ENCODE results near the gene S100A9.
A peak's percentile ranks its signal among the peaks of the same experiment; 100 is the strongest.
"Not testable (repeated sequence)": the region's sequence is repeated elsewhere in the genome, so short reads cannot be mapped to it uniquely, and the experiment has no call there.

S100A9 gene

DNA sequence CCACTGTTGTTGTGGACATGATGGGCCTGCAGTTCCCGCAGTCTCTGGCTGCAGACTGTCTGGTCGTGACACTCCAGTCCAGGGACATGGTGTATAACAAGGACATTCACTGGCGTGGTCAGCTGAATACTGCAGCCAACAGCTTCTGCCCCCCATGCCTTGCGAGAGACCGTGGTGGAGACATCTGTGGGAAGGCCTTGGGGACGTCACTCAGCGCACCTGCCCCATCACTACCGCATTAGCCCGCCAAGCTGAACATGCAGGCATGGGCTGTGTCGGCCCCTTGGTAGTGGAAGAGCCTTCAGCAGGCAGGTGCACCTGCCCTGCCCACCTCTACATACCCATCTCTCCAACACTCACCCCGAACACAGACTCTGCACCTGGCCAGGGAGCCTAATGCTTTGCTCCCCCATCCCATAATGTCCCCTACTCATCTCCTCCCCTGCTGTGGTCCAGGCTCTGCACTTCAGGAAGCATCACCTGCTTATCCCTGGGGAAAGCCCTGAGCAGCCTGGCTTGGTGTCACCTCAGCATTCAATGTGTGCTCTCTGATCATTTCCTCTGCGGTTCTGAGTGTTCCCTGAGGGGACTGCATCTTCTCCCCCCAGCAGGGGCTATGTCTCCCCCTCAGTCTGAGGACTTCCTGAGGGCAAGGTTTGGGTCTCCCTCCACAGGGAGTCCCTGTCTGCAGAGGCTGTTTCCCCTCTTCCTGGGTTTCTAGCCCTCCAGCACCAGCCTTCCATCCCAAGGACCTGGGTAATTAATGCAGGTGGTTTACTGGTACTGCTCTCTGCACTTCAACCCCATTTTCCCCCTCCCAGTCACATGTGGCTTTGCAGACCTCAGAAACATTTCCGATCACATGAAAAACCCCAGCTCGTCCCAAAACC lies 12.2 kb upstream of the S100A9 start:
- DNase-seq, result no peak

DNA sequence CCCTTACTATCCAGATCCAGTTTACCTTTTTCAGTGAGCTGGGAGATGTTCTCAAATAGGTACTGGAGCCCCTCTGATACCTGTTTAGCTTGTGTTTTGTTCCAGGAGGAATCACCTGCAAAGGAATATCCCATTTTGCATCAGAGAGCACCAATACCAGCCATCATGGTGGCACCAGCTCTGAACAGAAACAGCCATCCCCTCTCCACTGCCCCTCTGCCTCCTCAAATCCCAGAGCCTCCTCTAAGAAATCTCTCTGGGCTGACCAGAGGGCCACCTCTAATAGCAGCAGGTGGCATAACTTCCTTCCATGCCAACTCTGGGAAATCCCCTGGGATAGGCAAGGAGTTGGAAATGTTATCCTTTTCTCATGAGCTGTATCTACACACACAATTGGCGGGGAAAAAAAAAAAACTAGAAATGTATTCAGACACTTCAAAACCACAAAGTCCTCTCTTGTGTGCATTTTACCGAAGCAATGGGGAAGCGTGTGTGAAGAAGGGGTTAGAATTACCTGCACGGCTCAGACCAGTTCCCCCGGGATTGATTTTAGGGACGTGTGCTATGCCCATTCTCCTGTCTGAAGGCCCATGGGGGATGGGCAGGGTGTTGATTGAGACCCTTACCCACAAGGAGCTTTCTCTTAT lies 11.5 kb upstream of the S100A9 start:
- DNase-seq, result no peak

DNA sequence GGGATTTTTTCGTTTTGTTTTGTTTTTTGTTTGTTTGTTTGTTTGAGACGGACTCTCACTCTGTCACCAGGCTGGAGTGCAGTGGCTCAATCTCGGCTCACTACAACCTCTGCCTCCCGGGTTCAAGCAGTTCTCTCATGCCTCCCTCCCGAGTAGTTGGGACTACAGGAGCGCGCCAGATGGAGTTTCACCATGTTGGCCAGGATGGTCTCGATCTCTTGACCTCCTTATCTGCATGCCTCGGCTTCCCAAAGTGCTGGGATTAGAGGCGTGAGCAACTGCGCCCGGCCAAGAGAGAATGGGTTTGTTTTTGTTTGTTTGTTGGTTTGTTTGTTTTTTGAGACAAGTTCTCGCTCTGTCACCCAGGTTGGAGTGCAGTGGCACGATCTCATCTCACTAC lies 10.6 kb upstream of the S100A9 start:
- not testable (repeated sequence) for DNase-seq

DNA sequence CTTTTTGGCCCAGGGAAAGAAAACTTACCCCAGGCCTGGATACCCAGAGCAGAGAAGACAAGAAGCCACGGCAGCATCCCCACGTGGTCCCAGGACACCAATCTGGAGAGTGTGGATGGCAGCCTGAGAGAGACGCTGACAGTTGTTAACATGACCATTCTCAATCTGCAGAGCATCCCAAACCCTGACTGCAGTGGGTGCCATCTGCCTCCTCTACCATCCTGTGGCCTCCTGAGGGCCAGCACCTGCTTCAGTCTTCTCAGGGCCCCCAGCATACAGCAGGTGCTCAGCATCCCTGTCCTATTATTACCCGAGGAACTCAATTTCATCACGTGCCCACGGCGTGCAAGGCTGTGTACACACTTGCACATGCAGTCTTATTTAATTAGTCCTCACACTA lies 9.8 kb upstream of the S100A9 start:
- no peak for DNase-seq

DNA sequence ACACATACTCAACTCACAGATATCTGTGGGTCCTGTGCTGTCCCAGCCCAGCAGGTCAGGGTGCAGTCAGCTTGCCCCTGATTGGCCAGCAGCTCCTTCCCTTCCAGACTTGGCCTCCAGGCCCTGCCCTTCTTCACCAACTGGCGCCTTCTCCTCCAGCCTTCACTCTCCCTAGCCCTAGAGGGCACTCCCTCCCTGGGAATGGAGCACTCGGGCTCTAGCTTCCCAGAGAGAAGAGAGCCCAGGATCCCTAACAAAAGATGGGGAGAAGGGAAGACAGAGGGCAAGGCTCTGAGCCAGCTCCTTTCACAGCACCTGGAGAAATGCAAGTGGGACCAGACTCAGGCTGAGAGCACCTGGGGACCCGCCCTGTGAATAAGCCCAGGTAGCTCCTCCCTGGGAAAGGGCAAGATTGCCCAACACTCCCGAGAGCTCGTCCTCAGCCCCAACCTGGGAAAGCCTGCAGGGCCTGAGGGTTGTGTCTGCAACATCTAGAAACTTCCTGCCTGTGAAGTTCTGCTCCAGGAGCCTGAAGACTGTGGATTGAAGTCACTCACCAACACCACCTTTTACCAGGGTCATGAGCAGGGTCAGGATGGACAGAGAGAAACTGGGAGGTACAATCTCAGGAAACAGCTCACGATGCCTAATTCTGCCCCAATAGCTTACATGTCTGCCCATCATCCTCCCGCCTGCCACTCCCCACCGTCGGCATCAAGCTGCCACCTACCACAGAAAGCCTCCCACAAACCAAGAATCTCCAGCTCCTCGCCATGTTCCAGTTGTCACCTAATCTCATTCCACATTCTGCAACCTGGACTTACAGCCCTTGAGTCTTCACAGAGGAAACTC lies 8.9 kb upstream of the S100A9 start, which contains the start of gene PGLYRP4:
Gene PGLYRP4 (minus strand): TSS at position 331 of the 852 bp plus-strand sequence. CDS start 909 bp downstream, outside the sequence.
- no peak for DNase-seq

DNA sequence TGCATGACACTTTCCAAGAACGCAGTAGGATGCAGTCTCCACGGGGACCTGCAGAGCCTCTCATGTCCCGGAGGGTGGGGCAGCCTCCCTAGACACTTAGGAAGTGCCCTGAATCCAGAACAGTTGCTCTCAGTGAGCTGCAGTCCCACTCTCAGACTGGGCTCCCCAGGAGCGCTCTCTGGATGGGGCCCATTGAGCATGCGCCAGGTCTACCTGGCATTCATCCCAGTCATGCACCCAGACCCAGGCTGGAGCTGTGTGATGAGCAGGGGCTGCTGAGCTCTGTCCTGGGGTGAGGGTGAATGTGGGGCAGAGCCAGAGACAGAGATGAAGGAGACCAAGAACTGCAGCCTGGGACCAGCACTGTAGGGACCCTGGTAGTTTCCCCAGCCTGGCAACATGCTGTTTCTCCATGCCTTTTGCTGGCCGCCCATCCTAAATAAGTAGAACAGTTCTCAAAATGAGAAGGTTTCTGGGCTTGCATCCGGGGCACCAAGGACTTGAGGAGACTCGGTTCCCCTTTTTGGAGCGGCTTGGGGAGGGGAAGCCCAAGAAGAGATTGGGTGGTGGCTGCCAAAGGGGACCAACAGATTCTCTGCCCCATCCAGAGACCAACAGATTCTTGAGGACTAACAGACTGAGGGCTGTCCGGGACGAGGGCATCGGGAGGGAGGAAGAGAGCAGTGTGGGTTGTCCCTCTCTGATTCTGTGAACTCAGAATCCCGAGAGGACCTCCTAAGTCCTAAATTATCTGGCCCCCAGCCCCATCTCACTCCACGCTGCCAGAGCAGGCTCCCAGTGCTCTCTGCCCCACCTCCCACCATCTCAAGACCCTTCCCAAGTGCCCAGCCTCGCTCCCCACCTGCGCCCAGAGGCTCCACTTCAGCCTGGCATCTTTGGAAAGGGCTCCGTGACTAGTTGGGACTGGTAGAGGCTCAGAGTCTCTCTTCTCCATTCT lies 8.0 kb upstream of the S100A9 start:
- DNase-seq, result no peak

DNA sequence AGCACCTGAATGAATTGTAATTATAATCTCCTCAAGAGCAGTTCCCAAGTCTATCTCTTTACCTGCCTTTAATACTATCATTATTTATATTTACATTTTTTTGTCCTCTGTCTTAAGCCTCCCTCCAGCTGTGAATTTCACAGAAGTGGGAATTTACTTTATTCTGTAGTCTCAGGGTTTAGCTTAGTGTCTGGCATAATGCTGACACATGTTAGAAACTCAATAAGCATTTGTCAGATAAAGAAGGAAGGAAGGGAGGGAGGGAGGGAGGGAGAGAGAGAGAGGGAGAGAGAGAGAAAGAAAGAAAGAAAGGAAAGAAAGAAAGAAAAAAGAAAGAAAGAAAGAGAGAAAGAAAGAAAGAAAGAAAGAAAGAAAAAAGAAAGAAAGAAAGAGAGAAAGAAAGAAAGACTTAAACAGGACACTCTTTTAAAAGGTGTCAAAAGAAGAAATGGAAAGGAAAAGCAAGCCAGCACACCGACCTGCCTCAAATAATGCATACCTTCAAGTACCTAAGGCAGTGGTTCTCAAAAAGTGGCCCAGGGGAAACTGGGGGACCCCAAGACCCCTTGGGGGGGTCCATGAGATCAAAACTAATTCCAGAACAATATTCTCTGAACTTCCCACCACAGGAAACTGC lies 7.2 kb upstream of the S100A9 start:
- no peak for DNase-seq

DNA sequence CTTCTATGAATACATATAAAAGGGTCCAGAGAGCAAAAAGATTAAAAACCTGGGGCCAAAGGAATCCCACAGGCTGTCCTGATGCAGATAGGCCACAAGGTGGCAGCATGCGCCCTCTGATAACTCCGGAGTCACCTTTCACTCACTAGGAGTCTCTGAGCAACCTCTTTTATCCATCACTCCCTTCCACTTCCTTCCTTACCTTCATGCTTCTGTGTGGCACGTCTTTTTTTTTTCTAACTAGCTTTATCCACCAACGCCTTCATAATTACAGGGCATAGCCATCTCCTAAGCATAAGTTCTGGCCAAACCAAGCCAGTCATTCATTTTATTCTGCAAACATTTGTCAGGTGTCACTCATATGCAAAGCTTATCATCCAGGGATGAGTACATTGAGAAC lies 5.1 kb upstream of the S100A9 start:
- DNase-seq, result peak; percentile 34

DNA sequence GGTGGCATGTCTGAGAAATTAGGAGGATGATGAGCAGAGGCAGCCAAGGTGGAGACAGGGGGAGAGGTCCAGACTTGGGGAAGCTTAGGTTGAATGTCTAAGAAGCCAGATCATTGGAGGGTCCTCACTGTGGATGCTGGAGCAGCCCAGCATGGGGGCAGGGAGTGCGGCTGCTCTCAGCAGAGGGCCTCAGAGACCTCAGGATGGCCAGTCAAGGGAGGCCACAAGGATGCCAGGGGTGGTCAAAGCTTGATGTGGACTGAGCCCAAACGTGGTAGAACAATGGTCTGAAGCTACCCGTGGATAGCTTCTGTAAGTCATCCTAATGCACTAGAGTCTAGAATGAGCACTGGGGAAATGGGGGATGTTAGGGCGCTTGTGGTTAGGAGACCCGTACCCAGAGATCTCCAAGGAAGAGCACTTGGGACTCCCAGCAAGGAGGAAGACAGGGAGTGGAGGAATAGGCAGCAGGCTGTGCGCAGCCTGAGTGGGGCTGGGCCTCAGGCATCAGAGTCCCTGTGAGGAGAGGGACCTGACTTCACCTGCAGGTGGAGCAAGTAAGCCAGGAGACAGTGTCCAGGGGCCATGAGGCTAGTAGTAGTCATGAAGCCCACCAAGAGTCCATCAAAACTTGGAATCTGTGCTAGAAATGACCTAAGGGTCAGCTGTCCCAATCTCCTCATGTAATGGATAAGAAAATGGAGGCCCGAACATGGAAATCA lies 4.3 kb upstream of the S100A9 start:
- DNase-seq, result no peak

DNA sequence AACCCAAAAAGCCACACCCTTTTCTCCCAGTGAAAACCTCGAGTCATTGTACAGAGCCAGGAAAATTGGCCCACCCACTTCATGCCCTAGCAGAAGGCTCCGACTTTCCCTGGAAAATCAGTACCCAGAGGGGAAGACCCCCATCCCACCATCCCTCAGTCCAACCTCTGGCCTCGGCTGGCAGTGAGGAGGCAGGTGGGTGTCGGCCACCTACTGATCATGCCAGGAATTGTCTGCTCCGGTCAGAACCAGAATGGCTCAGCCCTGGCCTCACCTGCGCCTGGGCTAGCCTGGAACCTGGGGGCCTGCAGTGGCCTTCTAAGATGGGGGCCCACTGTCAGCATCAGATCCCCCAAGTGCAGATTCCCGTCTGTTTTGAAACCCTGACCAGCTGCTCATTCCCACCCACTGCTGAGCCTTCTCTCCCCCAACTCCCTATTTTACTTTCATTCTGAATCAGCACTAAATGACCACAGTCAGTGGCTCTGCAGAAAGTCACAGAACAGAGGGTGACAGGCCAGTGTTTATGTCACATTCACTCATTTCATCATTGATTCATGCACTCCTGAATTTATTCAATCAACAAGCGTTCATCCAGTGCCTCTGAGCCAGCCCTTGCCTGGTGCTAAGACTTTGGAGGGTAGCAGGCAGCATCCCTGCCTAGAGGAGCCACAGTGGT lies 3.0 kb upstream of the S100A9 start:
- no peak for DNase-seq

DNA sequence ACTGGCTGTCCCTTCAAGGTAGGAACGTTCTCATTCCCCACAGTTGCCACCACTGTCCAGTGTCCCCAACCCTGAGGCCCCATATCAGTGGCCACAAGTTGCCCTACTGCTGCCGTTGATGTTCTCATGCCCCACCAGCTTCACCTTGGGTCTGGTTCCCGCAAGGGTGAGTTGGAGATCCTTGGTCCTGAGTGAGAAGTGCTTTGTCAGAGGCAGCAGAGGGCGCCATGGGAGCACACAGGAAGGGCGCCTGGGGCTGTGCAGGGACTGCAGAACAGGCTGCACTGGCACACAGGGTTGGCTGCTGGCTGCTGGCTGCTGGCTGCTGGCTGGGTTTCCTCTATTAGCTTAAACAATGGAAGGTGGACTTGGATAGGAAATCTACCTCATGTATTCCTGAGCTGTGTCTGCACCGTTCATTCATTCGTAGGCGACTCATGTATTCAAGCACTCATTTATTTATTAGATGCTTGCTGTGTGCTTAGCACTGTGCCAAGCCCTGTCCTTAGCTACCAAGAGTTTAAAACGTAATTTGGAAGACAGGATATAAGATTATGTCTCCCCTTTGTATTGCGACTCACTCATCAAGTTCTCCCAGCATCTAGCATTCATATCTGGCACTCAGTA lies 2.1 kb upstream of the S100A9 start:
- DNase-seq, result peak; percentile 53

DNA sequence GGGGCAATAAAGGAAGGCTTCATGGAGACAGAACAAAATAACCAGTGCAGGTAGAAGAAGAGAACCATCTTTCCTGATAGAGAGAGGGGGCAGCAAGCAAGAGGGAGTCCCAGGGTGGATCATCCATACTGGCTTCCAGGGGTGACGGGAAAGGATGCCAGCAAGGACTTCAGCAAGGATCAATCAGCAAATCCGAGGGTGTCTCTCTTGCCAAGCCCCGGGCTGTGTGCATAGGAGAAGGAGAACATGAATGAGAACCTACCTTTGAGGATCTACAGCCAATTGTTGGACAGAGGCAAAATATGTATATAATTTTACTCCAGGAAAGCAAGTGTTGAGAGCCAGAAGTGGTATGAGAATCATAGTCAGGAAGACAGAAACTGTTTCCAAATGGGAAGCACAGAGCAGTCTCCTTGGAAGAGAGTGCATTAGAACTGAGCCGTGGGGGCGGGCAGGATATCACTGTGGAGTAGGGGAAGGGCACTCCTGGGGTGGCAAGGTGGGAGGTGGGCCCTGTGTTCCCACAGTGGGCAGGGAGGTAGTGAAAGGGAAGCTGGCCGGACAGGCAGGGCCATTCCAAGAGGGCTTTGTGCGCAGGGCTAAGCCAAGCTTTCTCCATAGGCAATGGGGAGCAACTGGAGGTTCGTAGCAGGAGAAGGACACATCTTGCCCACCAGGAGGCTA lies 1.1 kb upstream of the S100A9 start:
- DNase-seq, result no peak

DNA sequence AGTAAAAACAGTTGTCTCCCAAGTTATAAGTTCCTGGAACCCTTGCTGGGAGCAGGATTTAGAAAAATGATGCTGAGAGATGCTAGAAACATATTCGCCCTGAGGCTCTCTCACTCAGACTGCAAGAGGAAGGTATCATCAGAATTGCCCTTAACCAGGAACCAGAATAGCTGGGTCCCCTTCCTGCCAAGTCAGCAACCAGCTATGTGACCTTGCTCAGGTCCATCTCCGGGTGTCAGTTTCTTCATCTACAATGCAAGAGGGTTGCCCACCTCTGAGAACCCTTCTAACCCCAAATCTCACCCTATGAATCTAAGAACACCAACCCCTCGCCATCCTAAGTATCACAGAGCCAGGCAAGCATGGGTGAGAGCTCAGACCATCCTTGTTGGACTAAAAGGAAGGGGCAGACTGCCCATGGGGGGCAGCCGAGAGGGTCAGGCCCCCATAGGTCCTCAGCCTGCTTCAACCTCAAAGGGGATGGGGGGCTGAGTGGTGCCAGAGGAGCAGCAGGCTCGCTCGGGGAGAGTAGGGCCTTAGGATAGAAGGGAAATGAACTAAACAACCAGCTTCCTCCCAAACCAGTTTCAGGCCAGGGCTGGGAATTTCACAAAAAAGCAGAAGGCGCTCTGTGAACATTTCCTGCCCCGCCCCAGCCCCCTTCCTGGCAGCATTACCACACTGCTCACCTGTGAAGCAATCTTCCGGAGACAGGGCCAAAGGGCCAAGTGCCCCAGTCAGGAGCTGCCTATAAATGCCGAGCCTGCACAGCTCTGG lies 390 bp upstream of the S100A9 start:
- no peak for DNase-seq

DNA sequence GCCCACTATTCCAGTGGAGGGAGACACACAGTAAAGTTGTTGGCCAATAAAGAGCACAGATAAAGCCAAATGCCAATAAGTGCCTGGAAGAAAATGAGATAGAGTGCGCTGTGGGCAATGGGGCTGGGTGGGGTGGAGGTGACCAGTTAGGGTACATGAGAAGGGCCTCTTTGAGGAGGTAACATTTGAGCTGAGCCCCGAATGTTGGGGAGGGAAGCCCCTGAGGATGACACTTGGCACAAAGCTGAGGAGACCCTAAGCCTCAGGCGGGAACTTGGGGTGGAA lies 979 bp downstream of the S100A9 start:
- DNase-seq, result no peak

DNA sequence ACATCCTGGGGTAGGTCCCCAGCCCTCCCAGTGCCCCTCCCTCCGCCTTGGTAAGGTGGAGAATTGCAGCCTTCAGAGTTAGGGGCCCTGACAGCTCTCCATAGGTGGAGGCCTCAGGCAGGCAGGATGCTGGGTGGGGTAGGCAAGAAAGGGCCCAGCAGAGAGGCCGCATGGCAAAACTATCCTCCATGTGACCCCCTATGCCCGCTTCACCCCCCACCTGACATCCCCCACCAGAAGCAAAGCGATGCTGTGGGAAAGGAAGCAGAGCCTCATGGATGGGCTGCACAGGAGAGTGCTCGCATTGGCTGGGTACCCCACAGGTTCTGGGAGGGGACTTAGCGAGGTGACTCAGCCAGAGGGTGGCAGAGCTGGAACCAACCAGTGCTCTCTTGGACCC lies 1.6 kb downstream of the S100A9 start:
- DNase-seq, result no peak

DNA sequence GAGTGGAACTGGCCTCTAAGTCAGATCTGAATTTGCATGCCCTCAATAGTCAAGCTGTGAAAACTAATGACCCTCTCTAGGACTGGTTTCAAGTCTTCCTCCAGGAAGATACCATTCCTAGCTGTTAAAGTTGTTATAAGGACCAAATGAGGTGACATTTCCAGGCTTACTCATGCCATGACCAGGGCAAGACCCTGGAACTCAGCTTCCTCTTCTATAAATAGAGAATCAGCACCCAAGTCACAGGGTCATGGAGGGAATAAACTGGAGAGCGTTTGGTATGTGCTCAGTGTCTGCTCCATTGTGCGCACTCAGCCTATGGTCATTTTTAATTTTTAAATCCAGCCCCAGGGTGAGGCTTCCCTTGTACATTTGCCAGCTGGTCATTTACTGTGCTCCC lies 2.5 kb downstream of the S100A9 start:
- no peak for DNase-seq

DNA sequence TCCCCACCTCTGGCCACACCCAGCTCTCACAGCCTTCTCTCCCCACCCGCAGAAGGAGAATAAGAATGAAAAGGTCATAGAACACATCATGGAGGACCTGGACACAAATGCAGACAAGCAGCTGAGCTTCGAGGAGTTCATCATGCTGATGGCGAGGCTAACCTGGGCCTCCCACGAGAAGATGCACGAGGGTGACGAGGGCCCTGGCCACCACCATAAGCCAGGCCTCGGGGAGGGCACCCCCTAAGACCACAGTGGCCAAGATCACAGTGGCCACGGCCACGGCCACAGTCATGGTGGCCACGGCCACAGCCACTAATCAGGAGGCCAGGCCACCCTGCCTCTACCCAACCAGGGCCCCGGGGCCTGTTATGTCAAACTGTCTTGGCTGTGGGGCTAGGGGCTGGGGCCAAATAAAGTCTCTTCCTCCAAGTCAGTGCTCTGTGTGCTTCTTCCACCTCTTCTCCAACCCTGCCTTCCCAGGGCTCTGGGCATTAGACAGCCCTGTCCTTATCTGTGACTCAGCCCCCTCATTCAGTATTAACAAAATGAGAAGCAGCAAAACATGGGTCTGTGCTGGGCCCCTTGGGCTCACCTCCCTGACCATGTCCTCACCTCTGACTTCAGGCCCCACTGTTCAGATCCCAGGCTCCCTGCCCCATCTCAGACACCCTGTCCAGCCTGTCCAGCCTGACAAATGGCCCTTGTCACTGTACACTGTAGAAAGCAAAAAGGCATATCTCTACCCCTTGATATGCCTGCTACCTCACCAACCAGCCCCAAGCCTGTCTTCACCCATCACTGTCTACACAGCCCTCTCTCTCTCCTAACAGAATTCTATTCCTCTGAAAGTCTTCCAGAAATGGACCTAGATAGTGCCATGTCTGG lies 3.2 kb downstream of the S100A9 start:
- DNase-seq, result no peak

Data from DMS 273 treated with DMSO at 0.1 percent for 48 hours (cell line).